Activated gamma-delta T cell treated with anti-CD3 and anti-CD28 coated beads, Interleukin-2, amount 50 U/mL, for 16 hours (primary cell): Measurements from ENCODE around the gene PRKCA.

Experiments
- DNase-seq: peaks from one replicate; pipeline ENCODE4 v3.0.0-alpha.2; 2020; ENCODE audit warnings: low read depth

PRKCA gene

GRCh38 chr17:66547151-66547865 lies 244.9 kb downstream of the PRKCA start:
- DNase-seq: no peak

DNA sequence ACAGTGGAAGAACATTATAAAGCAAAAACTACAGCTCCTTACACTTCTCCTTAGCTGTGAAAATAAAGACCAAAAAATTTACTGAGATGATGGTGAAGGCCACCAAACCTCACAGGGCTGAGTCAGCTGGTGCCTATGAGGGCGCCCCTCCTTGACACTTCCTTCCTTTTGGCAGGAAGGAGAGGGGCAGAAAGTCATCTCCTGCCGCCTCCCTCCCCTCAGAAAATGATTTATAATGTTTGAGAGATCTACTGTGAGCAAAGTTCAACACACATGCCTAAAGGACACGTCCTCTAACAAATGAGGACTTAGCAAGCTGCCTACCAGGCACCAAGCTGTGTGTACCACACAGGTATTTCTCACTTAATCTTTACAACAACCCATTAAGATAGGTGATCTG lies 245.7 kb downstream of the PRKCA start:
- DNase-seq: peak; percentile 31

- DNase-seq: no peak
Measured at GRCh38 chr17:66548659-66549310, 246.4 kb downstream of the PRKCA start.

- DNase-seq: no peak
Measured at GRCh38 chr17:66549311-66549704, 246.9 kb downstream of the PRKCA start.

- DNase-seq: no peak
Measured at GRCh38 chr17:66549731-66550207, 247.4 kb downstream of the PRKCA start.

DNA sequence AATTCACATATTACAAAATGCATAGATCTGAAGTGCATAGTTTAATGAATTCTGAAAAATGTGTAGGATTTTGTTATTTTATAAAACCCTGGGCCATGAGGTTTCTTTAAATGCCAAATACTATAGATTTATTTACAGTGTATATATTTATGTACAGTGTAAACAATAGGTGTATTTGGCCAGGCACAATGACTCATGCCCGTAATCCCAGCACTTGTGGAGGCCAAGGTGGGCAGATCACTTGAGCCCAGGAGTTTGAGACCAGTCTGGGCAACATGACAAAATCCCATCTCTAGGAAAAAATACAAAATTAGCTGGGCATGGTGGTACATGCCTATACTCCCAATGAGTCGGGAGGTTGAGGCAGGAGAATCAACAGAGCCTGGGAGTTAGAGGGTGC lies 249.4 kb downstream of the PRKCA start:
- DNase-seq: no peak

- no peak for DNase-seq
Measured at GRCh38 chr17:66552371-66552770, 250.0 kb downstream of the PRKCA start.

DNA sequence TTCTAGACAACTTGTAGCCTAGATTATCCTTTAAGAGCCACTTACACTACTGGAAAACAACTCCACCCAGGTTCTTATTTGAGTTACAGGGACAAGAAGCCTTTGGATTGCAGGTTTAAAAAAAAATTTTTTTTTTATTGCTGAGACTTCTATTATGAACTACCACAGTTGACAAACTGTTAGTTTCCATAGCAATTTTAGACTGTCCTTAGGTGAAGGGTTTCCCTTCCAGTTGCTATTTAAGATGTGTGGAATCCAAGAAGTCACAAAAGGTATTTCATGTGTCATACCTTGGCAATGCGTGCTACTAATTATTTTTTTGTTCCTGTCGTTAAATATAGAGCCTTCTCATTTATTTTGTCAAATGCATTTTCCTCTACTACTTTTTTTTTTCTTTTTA lies 253.2 kb downstream of the PRKCA start:
- DNase-seq: no peak

- DNase-seq: no peak
Measured at GRCh38 chr17:66557200-66557599, 254.8 kb downstream of the PRKCA start.

- no peak for DNase-seq
Measured at GRCh38 chr17:66557886-66558285, 255.5 kb downstream of the PRKCA start.

- no peak for DNase-seq
Measured at GRCh38 chr17:66560691-66561090, 258.3 kb downstream of the PRKCA start.

DNA sequence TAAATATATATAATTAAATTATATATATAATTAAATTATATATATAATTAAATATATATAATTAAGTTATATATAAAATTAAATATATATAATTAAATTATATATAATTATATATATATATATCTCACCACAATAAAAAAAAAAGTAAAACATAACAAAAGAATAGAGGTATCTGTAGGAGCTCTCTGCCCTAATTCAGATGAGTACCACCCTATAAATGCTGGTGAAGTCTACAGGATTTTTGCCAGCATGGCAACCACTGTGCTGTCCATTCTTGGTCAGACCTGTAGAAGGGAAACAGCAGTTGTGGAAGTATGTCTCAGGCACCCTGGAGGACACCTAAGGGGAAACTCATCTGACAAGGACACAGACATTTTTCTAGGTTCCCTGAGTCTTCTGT lies 259.7 kb downstream of the PRKCA start:
- DNase-seq: no peak

GRCh38 chr17:66564992-66565465 lies 262.6 kb downstream of the PRKCA start:
- no peak for DNase-seq

DNA sequence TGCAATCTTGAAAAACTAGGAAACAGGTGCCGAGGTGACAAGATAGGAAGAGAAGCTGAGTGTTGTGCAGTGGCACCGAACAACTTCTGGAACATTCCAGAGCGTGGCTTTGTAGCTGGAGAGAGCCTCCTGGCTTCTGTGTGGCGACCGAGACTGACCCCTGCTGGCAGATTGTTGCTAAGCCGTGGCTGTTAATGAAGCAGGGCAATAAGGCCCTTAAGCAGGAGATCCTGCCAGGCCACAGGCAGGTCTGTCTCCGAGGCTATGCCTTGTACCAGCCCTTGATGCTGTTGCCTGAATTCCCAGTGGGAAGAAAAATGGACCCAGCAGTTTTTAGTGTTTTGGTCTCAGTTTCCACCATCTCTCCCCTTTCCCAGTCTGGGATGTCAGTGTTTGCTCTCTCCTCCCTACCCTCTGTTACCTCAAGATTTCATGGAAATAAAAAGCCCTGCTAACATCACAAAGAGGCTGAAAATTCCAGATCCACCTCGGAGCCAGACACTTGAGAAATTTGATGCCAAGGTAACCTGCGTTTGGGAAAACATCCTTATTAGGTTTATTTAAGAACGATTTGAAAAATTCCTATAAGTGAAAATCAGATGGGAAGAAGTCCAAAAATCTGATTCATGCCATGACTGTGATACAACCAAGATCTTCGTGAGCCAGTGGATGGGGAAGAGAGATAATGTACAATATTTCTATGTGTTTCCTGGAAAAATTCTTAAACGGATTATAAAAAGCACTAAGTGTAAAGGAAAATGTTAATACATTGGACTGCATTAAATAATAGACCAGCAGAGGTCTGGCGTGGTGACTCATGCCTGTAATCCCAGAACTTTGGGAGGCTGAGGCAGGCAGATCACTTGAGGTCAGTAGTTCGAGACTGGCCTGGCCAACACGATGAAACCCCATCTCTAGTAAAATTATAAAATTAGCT lies 265.1 kb downstream of the PRKCA start:
- peak; percentile 71 for DNase-seq

DNA sequence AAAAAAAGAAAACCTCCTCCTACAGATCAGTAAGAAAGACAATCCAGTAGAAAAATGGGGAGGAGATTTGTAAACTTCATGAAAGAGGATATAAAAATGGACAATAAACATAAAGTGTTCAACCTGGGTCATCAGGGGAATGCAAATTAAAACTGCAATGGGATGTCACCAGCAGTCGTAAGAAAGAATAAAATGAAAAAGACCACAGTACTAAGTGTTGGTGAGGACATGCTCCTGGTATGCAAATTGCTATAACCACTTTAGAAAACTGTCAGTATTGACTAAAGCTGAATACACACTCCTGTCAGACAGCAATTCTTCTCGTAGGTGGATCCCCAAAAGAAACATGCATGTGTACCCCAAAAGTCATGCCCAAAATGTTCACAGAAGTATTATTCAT lies 267.2 kb downstream of the PRKCA start:
- no peak for DNase-seq

GRCh38 chr17:66570447-66571195 lies 268.2 kb downstream of the PRKCA start:
- DNase-seq: no peak

DNA sequence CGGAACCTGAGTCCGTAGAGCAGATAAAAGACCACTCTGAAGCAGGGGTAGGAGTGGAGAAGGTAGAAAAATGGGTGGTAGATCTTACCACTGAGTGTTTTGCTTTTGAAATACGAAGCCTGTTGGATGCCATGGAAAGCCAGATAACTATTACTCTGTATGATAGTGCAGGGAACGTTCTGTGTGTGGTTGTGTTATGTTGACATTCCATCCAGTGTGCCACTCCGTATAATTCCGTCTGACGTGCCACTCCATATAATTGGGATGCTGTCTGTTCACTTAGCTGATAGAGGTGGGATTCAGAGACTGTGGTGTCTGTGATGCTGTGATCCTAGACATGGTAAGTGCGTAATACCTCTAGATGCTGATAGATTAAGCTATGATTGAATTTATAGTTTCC lies 269.3 kb downstream of the PRKCA start:
- no peak for DNase-seq

DNA sequence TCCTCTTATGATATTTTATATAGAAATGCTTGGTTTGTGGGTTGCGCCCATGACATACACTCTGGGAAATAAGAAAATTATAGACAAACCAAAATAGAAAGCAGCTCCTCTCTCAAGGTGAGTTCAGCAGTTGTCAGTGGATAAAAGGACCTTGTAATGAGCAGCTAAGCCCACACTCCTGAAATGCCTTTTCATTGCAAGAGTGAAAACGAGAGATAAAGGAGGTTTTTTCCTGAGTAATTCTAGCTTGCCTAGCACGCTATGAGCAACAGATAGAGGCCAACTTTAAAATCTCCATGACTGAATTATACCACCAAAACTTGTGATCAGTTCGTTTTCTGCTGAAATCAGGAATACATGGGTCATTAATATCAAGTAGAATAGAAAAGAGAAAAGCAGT lies 270.7 kb downstream of the PRKCA start:
- no peak for DNase-seq

- DNase-seq: no peak
Measured at GRCh38 chr17:66574123-66574522, 271.7 kb downstream of the PRKCA start.

DNA sequence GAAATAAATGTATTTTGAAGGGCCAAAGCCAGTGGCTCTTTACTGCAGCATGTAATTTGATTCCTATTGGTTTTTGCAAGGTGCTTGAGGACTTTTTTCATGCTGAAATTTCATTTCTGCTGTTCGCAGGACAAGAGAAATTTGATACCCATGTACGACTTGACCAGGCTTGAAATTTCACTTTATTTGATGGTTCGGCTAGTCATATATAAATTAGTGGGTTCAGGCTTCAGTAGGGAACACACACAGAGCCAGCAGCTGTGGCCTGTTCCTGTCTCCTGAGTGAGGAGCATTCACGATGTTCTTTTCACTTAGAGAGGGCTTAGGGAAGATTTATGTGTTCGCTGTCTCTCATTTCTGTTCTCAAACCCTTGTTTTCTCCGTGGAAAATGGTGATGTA lies 274.1 kb downstream of the PRKCA start:
- no peak for DNase-seq

DNA sequence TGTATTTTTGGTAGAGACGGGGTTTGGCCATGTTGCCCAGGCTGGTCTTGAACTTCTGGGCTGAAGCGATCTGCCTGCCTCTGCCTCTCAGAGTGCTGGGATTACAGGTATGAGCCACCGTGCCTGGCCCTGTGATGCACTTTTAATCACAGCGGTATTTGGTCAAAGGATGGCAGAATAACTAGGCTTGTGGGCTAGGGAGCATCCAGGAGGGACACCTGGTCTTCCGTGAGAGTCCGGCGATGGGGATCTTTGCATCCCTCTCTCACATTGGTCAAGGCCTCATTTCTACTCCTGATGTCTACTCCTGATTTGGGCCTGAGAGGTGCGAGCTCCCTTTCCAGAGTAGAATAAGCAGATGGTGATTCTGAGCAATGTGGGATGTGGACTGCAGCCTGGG lies 274.6 kb downstream of the PRKCA start:
- no peak for DNase-seq
